Body of pancreas (tissue), 4 donors: Measurements from ENCODE around the gene PI16. TPM values are rescaled to one million over a fixed set of nuclear protein-coding genes. Genes with fewer than 3 reads are reported as not detected.
"Not testable (repeated sequence)": the region's sequence is repeated elsewhere in the genome, so short reads cannot be mapped to it uniquely, and the experiment has no call there.

Experiments used
- ATAC-seq: fragments of 150-250 bp; one replicate; pipeline ENCODE4 v1.9.1; 2016
- DNase-seq, 4 donors: peaks; one replicate each; pipeline ENCODE4 v3.0.0-alpha.2; 2019
- H3K27ac ChIP-seq, 4 donors: fragments of 200-600 bp; sonication (generic); 1 replicate in 3 of 4; 2 replicates in 1 of 4; pipeline versions ENCODE4 v1.5.1 to v1.6.1; 2016 to 2019; ENCODE audit warnings: mild to moderate bottlenecking in 1 of 4, mixed read lengths in 1 of 4, moderate library complexity in 1 of 4
- H3K27me3 ChIP-seq, 2 donors: fragments of 200-600 bp; sonication (generic); one replicate each; pipeline ENCODE4 v1.6.0; 2016; ENCODE audit warnings: mild to moderate bottlenecking in 1 of 2
- H3K36me3 ChIP-seq, 2 donors: fragments of 200-600 bp; sonication (generic); replicated peaks in 1 of 2; 2 replicates each; pipeline ENCODE4 v1.5.1; 2016; ENCODE audit warnings: low read depth in 2 of 2; ENCODE audit not compliant: insufficient read depth in 1 of 2
- H3K4me1 ChIP-seq: fragments of 200-600 bp; sonication (generic); one replicate; pipeline ENCODE4 v1.6.0; 2016
- H3K4me3 ChIP-seq, 2 donors: fragments of 200-600 bp; sonication (generic); 1 replicate in 1 of 2; 2 replicates in 1 of 2; pipeline ENCODE4 v1.5.1; 2016 to 2019
- H3K9me3 ChIP-seq, 3 donors: fragments of 200-600 bp; sonication (generic); 1 replicate in 2 of 3; 2 replicates in 1 of 3; pipeline ENCODE4 v1.5.1; 2016
- CTCF ChIP-seq, 7 experiments: fragments of 450-650 bp in 4 of 7; fragments of 200-600 bp in 3 of 7; sonication (generic) in 3 of 7; IDR thresholded peaks; one replicate each; pipeline ENCODE4 v1.5.1; 2016 to 2019; ENCODE audit warnings: antibody characterized with exemption in 7 of 7
- POLR2A ChIP-seq, 3 donors: fragments of 450-650 bp; IDR thresholded peaks; one replicate each; pipeline ENCODE4 v1.6.1; 2016; ENCODE audit warnings: antibody characterized with exemption in 3 of 3, mild to moderate bottlenecking in 2 of 3
- WGBS, 2 donors: methylation state at CpG; one replicate each; pipeline ENCODE4 v1.1.5; 2017; 5-methylcytosine and 5-hydroxymethylcytosine counted together
- intact Hi-C: fragments of 100-400 bp; cut with DNase I; formaldehyde crosslinking; loops from one replicate; pipeline ENCODE4 v1.15.1; 2023
- total RNA-seq, 2 donors: library from RNA; depleted of rRNA; stranded (reverse); fragments of >200 nt; gene quantifications; one replicate each; pipeline ENCODE4 v1.1.0, GENCODE V29; 2016

Gene PI16
- total RNA-seq, 2 donors from 2014 or later = 0.33 to 3.1 TPM

GRCh38 chr6:36938536-36938935, 16.0 kb upstream of the PI16 start:
- H3K9me3 ChIP-seq = no peaks in the 10 kb centered on the region
- no peak overlapping the region for H3K27ac ChIP-seq
- H3K4me1 ChIP-seq = no peaks in the 10 kb centered on the region
- WGBS, 2 donors = 95 to 100% methylated on average over 2 to 4 of the region's 4 CpGs
- DNase-seq = no peak
- no peak for ATAC-seq
- H3K36me3 ChIP-seq = no peaks in the 10 kb centered on the region
- no peaks in the 10 kb centered on the region for H3K27me3 ChIP-seq
- H3K4me3 ChIP-seq = no peak overlapping the region
- intact Hi-C loops = no loop called here
- TF ChIP-seq POLR2A (IDR thresholded peaks at IDR 0.05) (no peak), CTCF (IDR thresholded peaks at IDR 0.05) (no peak)

GRCh38 chr6:36939005-36939404, 15.5 kb upstream of the PI16 start:
- H3K27me3 ChIP-seq, ATAC-seq, intact Hi-C loops, H3K4me1 ChIP-seq, DNase-seq, H3K36me3 ChIP-seq, H3K4me3 ChIP-seq, H3K9me3 ChIP-seq, H3K27ac ChIP-seq: not testable (repeated sequence)
- WGBS, 2 donors = 76 to 96% methylated on average over 4 to 5 of the region's 5 CpGs

GRCh38 chr6:36940027-36940426, 14.5 kb upstream of the PI16 start:
- no peaks in the 10 kb centered on the region for H3K27me3 ChIP-seq
- H3K27ac ChIP-seq = no peak overlapping the region
- H3K4me1 ChIP-seq = peaks cover 8% of the 10 kb centered on the region
- H3K4me3 ChIP-seq = no peak overlapping the region
- no peaks in the 10 kb centered on the region for H3K36me3 ChIP-seq
- ATAC-seq (no peak), DNase-seq (no peak)
- no peak for TF ChIP-seq POLR2A (IDR thresholded peaks at IDR 0.05)
- no peak for TF ChIP-seq CTCF (IDR thresholded peaks at IDR 0.05)
- intact Hi-C loops = no loop called here
- 81 to 86% methylated on average over 10 of the region's 10 CpGs for WGBS, 2 donors
- H3K9me3 ChIP-seq = no peaks in the 10 kb centered on the region

- H3K9me3 ChIP-seq, ATAC-seq, H3K4me3 ChIP-seq, intact Hi-C loops, DNase-seq, H3K27ac ChIP-seq, H3K27me3 ChIP-seq, H3K36me3 ChIP-seq: not testable (repeated sequence)
- H3K4me1 ChIP-seq = peaks cover 13% of the 10 kb centered on the region
- 80 to 94% methylated on average over 1 to 7 of the region's 40 CpGs for whole genome bisulfite sequencing, 2 donors
Measured at GRCh38 chr6:36941561-36941960, 13.0 kb upstream of the PI16 start.

- intact Hi-C loops, DNase-seq, H3K27me3 ChIP-seq, H3K4me3 ChIP-seq, H3K27ac ChIP-seq, H3K9me3 ChIP-seq, H3K36me3 ChIP-seq, ATAC-seq: not testable (repeated sequence)
- peaks cover 13% of the 10 kb centered on the region for H3K4me1 ChIP-seq
- WGBS, 2 donors = 67% methylated on average over 1 of the region's 2 CpGs; no CpG with 5 or more reads in 1 of the 2 donors
Measured at GRCh38 chr6:36942329-36942728, 12.2 kb upstream of the PI16 start.

GRCh38 chr6:36944650-36945049, 9.9 kb upstream of the PI16 start:
- TF ChIP-seq CTCF (IDR thresholded peaks at IDR 0.05) (no peak), POLR2A (IDR thresholded peaks at IDR 0.05) (no peak)
- Histone ChIP-seq H3K4me1 (peaks cover 13% of the 10 kb centered on the region), H3K9me3 (no peaks in the 10 kb centered on the region), H3K36me3 (no peaks in the 10 kb centered on the region), H3K27me3 (no peaks in the 10 kb centered on the region), H3K27ac (peak overlapping the region in 3 of 4 donors; percentile 39 to 63 (median 47)), H3K4me3 (no peak overlapping the region)
- 15 to 19% methylated on average over 5 of the region's 5 CpGs for WGBS, 2 donors
- DNase-seq (peak; percentile 41 to 57 (median 48)), ATAC-seq (peak; percentile 89)
- intact Hi-C loops = no loop called here
